Measurements from ENCODE around the gene LRRC72.
"Not testable (repeated sequence)": the region's sequence is repeated elsewhere in the genome, so short reads cannot be mapped to it uniquely, and the experiment has no call there.

The LRRC72 gene

GRCh38 chr7:16514271-16514670 lies 12.4 kb upstream of the LRRC72 start:
- Histone ChIP-seq H3K27ac (no peak overlapping the region), H3K36me3 (replicated peaks) (no peaks in the 10 kb centered on the region), H3K27me3 (replicated peaks) (no peaks in the 10 kb centered on the region), H3K4me3 (ENCODE audit: low read depth, low read length) (no peak overlapping the region)
- in situ Hi-C loops (cut with HindIII; ENCODE audit: low pct_ligation_motif_present, low sequenced_read_pairs), result no loop called here
- no peak for TF ChIP-seq CTCF (IDR thresholded peaks at IDR 0.05; ENCODE audit: low read depth, low read length, missing control alignments)
- no peak for DNase-seq

- DNase-seq, result no peak
- H3K27ac ChIP-seq, result no peak overlapping the region
- in situ Hi-C loops (cut with HindIII; ENCODE audit: low pct_ligation_motif_present, low sequenced_read_pairs), result no loop called here
- no peaks in the 10 kb centered on the region for H3K27me3 ChIP-seq (replicated peaks)
- H3K4me3 ChIP-seq (ENCODE audit: low read depth, low read length), result no peak overlapping the region
- no peaks in the 10 kb centered on the region for H3K36me3 ChIP-seq (replicated peaks)
- no peak for TF ChIP-seq CTCF (IDR thresholded peaks at IDR 0.05; ENCODE audit: low read depth, low read length, missing control alignments)
These were observed 11.9 kb upstream of the LRRC72 start for GRCh38 chr7:16514729-16515128.

GRCh38 chr7:16515785-16516685 lies 10.6 kb upstream of the LRRC72 start:
- H3K4me3 ChIP-seq (ENCODE audit: low read depth, low read length), result no peak overlapping the region
- TF ChIP-seq CTCF (IDR thresholded peaks at IDR 0.05; ENCODE audit: low read depth, low read length, missing control alignments), result no peak
- no peaks in the 10 kb centered on the region for H3K27me3 ChIP-seq (replicated peaks)
- H3K27ac ChIP-seq, result no peak overlapping the region
- no peak for DNase-seq
- no peaks in the 10 kb centered on the region for H3K36me3 ChIP-seq (replicated peaks)
- in situ Hi-C loops (cut with HindIII; ENCODE audit: low pct_ligation_motif_present, low sequenced_read_pairs), result no loop called here

GRCh38 chr7:16519985-16520384 lies 6.6 kb upstream of the LRRC72 start:
- in situ Hi-C loops (cut with HindIII; ENCODE audit: low pct_ligation_motif_present, low sequenced_read_pairs); H3K36me3 ChIP-seq (replicated peaks); H3K27me3 ChIP-seq (replicated peaks); H3K4me3 ChIP-seq (ENCODE audit: low read depth, low read length); H3K27ac ChIP-seq; DNase-seq: not testable (repeated sequence)

- Histone ChIP-seq H3K27ac (no peak overlapping the region), H3K36me3 (replicated peaks) (no peaks in the 10 kb centered on the region), H3K4me3 (ENCODE audit: low read depth, low read length) (no peak overlapping the region), H3K27me3 (replicated peaks) (no peaks in the 10 kb centered on the region)
- no peak for TF ChIP-seq CTCF (IDR thresholded peaks at IDR 0.05; ENCODE audit: low read depth, low read length, missing control alignments)
- in situ Hi-C loops (cut with HindIII; ENCODE audit: low pct_ligation_motif_present, low sequenced_read_pairs), result no loop called here
- no peak for DNase-seq
These were observed 2.3 kb upstream of the LRRC72 start for GRCh38 chr7:16524332-16524731.

- Histone ChIP-seq H3K4me3 (ENCODE audit: low read depth, low read length) (no peak overlapping the region), H3K27me3 (replicated peaks) (no peaks in the 10 kb centered on the region), H3K27ac (no peak overlapping the region), H3K36me3 (replicated peaks) (no peaks in the 10 kb centered on the region)
- TF ChIP-seq CTCF (IDR thresholded peaks at IDR 0.05; ENCODE audit: low read depth, low read length, missing control alignments), result no peak
- in situ Hi-C loops (cut with HindIII; ENCODE audit: low pct_ligation_motif_present, low sequenced_read_pairs), result no loop called here
- DNase-seq, result peak; percentile 23
These were observed 1.9 kb downstream of the LRRC72 start for GRCh38 chr7:16528520-16528919.
